ENCODE data around the gene TRIM37. TPM values are rescaled to one million over a fixed set of nuclear protein-coding genes. Genes with fewer than 3 reads are reported as not detected.

Gene TRIM37
- total and polyA plus RNA-seq, 2 donors (not counting 1 experiment from before 2014, with no cell fraction given), result 5.1 to 28.3 TPM

DNA sequence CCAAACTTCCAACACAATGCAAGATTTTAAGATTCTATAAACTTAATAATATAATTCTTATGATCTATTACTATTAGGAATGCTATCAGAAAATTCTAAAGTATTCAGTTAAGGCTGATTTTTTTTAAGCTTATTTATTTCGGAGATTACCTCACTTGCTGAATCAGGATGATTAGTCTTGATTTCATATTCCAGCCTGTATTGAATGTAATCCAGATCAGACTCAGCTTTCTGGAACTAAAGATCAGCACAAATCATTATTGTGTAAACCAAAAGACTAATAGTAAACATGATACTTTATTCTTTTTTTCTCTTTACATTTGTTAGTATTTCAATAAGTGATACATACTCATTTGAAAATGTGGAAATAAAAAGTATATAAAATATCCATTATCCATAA is 24.5 kb upstream of the TRIM37 start:
- peaks cover 2% of the 10 kb centered on the region in 2 experiments for H3K36me3 ChIP-seq (replicated peaks in 1 of 2; ENCODE audit: control extremely low read depth in 1 of 2, control insufficient read depth in 1 of 2, extremely low read depth in 1 of 2, insufficient read depth in 2 of 2, low read length in 1 of 2)
- Mint-ChIP-seq H3K4me1 (no peaks in the 10 kb centered on the region), H3K27me3 (no peaks in the 10 kb centered on the region), H3K9me3 (ENCODE audit: insufficient read depth) (no peaks in the 10 kb centered on the region), H3K4me3 (no peak overlapping the region), H3K27ac (no peak overlapping the region)
- H3K4me3 ChIP-seq (ENCODE audit: control extremely low read depth in 1 of 5, extremely low read depth in 1 of 5, insufficient read depth in 1 of 5, low read depth in 2 of 5, low read length in 4 of 5), result no peak overlapping the region
- no peak for ATAC-seq (ENCODE audit: low read depth)
- H4K20me1 ChIP-seq (ENCODE audit: control insufficient read depth, insufficient read depth, low read length, poor library complexity, severe bottlenecking), result no peaks in the 10 kb centered on the region
- H3K79me2 ChIP-seq (ENCODE audit: control insufficient read depth, insufficient read depth, low read length), result peaks cover 25% of the 10 kb centered on the region
- WGBS (ENCODE audit: insufficient coverage), result no CpG with 5 or more reads among the region's 1 CpG
- no peak overlapping the region for H3K27ac ChIP-seq (ENCODE audit: low read length in 2 of 2)
- intact Hi-C loops (cut with micrococcal nuclease), result no loop called here
- H3K9me3 ChIP-seq (ENCODE audit: control extremely low read depth in 1 of 3, control insufficient read depth in 2 of 3, insufficient read depth in 1 of 3, low read length in 2 of 3), result no peaks in the 10 kb centered on the region
- TF ChIP-seq EZH2 (IDR thresholded peaks at IDR 0.05; ENCODE audit: borderline replicate concordance, insufficient read depth, low read depth, low read length, poor library complexity, severe bottlenecking), result no peak
- TF ChIP-seq, protein P1, sequence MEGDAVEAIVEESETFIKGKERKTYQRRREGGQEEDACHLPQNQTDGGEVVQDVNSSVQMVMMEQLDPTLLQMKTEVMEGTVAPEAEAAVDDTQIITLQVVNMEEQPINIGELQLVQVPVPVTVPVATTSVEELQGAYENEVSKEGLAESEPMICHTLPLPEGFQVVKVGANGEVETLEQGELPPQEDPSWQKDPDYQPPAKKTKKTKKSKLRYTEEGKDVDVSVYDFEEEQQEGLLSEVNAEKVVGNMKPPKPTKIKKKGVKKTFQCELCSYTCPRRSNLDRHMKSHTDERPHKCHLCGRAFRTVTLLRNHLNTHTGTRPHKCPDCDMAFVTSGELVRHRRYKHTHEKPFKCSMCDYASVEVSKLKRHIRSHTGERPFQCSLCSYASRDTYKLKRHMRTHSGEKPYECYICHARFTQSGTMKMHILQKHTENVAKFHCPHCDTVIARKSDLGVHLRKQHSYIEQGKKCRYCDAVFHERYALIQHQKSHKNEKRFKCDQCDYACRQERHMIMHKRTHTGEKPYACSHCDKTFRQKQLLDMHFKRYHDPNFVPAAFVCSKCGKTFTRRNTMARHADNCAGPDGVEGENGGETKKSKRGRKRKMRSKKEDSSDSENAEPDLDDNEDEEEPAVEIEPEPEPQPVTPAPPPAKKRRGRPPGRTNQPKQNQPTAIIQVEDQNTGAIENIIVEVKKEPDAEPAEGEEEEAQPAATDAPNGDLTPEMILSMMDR (IDR thresholded peaks at IDR 0.05), result no peak
- H3K27me3 ChIP-seq (replicated peaks in 1 of 4; ENCODE audit: control extremely low read depth in 1 of 4, control insufficient read depth in 3 of 4, insufficient read depth in 4 of 4, low read length in 3 of 4), result no peaks in the 10 kb centered on the region
- no peak overlapping the region for H3K9ac ChIP-seq (ENCODE audit: low read length)
- ChIA-PET POLR2A (no interaction called here), CTCF (no interaction called here)
- no peak overlapping the region for H2AFZ ChIP-seq (ENCODE audit: insufficient read depth, low read depth, low read length, poor library complexity, severe bottlenecking)
- no peaks in the 10 kb centered on the region for H3K4me1 ChIP-seq (ENCODE audit: control insufficient read depth in 2 of 2, insufficient read depth in 2 of 2, low read length in 2 of 2)
- DNase-seq, result no peak
- H3K4me2 ChIP-seq (replicated peaks; ENCODE audit: low read depth, low read length, poor library complexity, severe bottlenecking), result no peak overlapping the region

DNA sequence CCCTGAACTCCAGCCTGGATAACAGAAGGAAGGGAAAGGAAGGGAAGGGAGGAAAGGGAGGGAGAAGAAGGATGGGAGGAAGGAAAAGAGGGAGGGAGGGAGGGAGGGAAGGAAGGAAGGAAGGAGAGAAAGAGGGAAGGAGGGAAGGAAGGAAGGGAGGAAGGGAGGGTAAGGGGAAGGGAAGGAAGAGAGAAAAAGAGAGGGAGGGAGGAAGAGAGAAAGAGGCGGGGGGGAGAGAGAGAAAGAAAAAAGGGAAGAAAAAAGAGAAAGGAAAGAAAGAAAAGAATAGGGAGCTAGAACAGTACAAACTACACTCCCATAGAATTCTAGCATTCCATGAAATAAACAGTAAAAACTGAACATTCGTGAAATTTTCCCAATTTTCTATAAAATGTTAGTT is 23.1 kb upstream of the TRIM37 start:
- intact Hi-C loops (cut with micrococcal nuclease), result no loop called here
- H3K27ac Mint-ChIP-seq, result no peak overlapping the region
- no peak overlapping the region for H3K4me2 ChIP-seq (replicated peaks; ENCODE audit: low read depth, low read length, poor library complexity, severe bottlenecking)
- ChIA-PET POLR2A (no interaction called here), CTCF (no interaction called here)
- peaks cover 2% of the 10 kb centered on the region in 2 experiments for H3K36me3 ChIP-seq (replicated peaks in 1 of 2; ENCODE audit: control extremely low read depth in 1 of 2, control insufficient read depth in 1 of 2, extremely low read depth in 1 of 2, insufficient read depth in 2 of 2, low read length in 1 of 2)
- no peaks in the 10 kb centered on the region for H3K27me3 Mint-ChIP-seq
- no peak overlapping the region for H2AFZ ChIP-seq (ENCODE audit: insufficient read depth, low read depth, low read length, poor library complexity, severe bottlenecking)
- H3K4me1 ChIP-seq (ENCODE audit: control insufficient read depth in 2 of 2, insufficient read depth in 2 of 2, low read length in 2 of 2), result no peaks in the 10 kb centered on the region
- H3K9ac ChIP-seq (ENCODE audit: low read length), result no peak overlapping the region
- no peak for ATAC-seq (ENCODE audit: low read depth)
- H3K4me1 Mint-ChIP-seq, result peaks cover 1% of the 10 kb centered on the region
- H3K9me3 Mint-ChIP-seq (ENCODE audit: insufficient read depth), result no peaks in the 10 kb centered on the region
- WGBS (ENCODE audit: insufficient coverage), result no CpG with 5 or more reads among the region's 2 CpGs
- H3K27me3 ChIP-seq (replicated peaks in 1 of 4; ENCODE audit: control extremely low read depth in 1 of 4, control insufficient read depth in 3 of 4, insufficient read depth in 4 of 4, low read length in 3 of 4), result no peaks in the 10 kb centered on the region
- H3K9me3 ChIP-seq (ENCODE audit: control extremely low read depth in 1 of 3, control insufficient read depth in 2 of 3, insufficient read depth in 1 of 3, low read length in 2 of 3), result no peaks in the 10 kb centered on the region
- no peak for TF ChIP-seq EZH2 (IDR thresholded peaks at IDR 0.05; ENCODE audit: borderline replicate concordance, insufficient read depth, low read depth, low read length, poor library complexity, severe bottlenecking)
- TF ChIP-seq, protein P1 (IDR thresholded peaks at IDR 0.05), result no peak
- no peak overlapping the region for H3K4me3 Mint-ChIP-seq
- DNase-seq, result no peak
- H4K20me1 ChIP-seq (ENCODE audit: control insufficient read depth, insufficient read depth, low read length, poor library complexity, severe bottlenecking), result no peaks in the 10 kb centered on the region
- no peak overlapping the region for H3K4me3 ChIP-seq (ENCODE audit: control extremely low read depth in 1 of 5, extremely low read depth in 1 of 5, insufficient read depth in 1 of 5, low read depth in 2 of 5, low read length in 4 of 5)
- H3K27ac ChIP-seq (ENCODE audit: low read length in 2 of 2), result no peak overlapping the region
- peaks cover 14% of the 10 kb centered on the region for H3K79me2 ChIP-seq (ENCODE audit: control insufficient read depth, insufficient read depth, low read length)

Measured in B cell (primary cell).